GM23338 (cell line): ENCODE results near the gene GLS. TPM values are rescaled to one million over a fixed set of nuclear protein-coding genes. Genes with fewer than 3 reads are reported as not detected.
A peak's percentile ranks its signal among the peaks of the same experiment; 100 is the strongest.

ENCODE experiments used
- ATAC-seq: fragments of 200-7000 bp; cut with Tn5 transposase; 3 replicates; pipeline ENCODE4 v1.9.1; 2020
- DNase-seq: peaks from one replicate; pipeline ENCODE4 v3.0.0-alpha.2; 2015; ENCODE audit warnings: low spot score
- H2AFZ ChIP-seq: fragments of 200-600 bp; sonication (generic); 2 replicates; pipeline ENCODE4 v1.8.0; 2016; ENCODE audit warnings: antibody characterized with exemption, mild to moderate bottlenecking, moderate library complexity
- H3F3A ChIP-seq: fragments of 200-600 bp; sonication (generic); replicated peaks from 2 replicates; pipeline ENCODE4 v1.8.0; 2017; ENCODE audit warnings: antibody characterized with exemption, mixed run types, low read depth
- H3K27ac ChIP-seq: fragments of 200-600 bp; sonication (generic); 2 replicates; pipeline ENCODE4 v1.6.1; 2016; ENCODE audit warnings: low read depth
- H3K27me3 ChIP-seq: fragments of 200-600 bp; sonication (generic); 2 replicates; pipeline ENCODE4 v1.8.0; 2016; ENCODE audit warnings: mild to moderate bottlenecking, mixed run types, moderate library complexity; ENCODE audit not compliant: insufficient read depth
- H3K36me3 ChIP-seq: fragments of 200-600 bp; sonication (generic); 2 replicates; pipeline ENCODE4 v1.8.0; 2016; ENCODE audit warnings: mild to moderate bottlenecking; ENCODE audit not compliant: insufficient read depth
- H3K4me1 ChIP-seq: fragments of 200-600 bp; sonication (generic); 2 replicates; pipeline ENCODE4 v1.8.0; 2016; ENCODE audit warnings: mild to moderate bottlenecking, moderate library complexity; ENCODE audit not compliant: insufficient read depth
- H3K4me2 ChIP-seq: fragments of 200-600 bp; sonication (generic); 2 replicates; pipeline ENCODE4 v1.7.1; 2017; ENCODE audit warnings: mixed run types
- H3K4me3 ChIP-seq: fragments of 200-600 bp; sonication (generic); 2 replicates; pipeline ENCODE4 v1.6.1; 2016; ENCODE audit warnings: mixed run types
- H3K79me2 ChIP-seq: fragments of 200-600 bp; sonication (generic); replicated peaks from 2 replicates; pipeline ENCODE4 v1.8.0; 2017; ENCODE audit warnings: mild to moderate bottlenecking; ENCODE audit not compliant: insufficient read depth
- H3K9me2 ChIP-seq: fragments of 200-600 bp; sonication (generic); 2 replicates; pipeline ENCODE4 v1.8.0; 2017; ENCODE audit not compliant: insufficient read depth
- H4K20me1 ChIP-seq: fragments of 200-600 bp; sonication (generic); replicated peaks from 2 replicates; pipeline ENCODE4 v1.8.0; 2017; ENCODE audit warnings: mild to moderate bottlenecking; ENCODE audit not compliant: insufficient read depth
- H3K27ac Mint-ChIP-seq: 2 replicates; pipeline ENCODE4 v1.8.0; 2020; ENCODE audit warnings: inconsistent platforms, mild to moderate bottlenecking, moderate library complexity, mixed read lengths
- H3K27me3 Mint-ChIP-seq: 3 replicates; pipeline ENCODE4 v1.8.0; 2022; ENCODE audit warnings: low read depth, mild to moderate bottlenecking, moderate library complexity, mixed read lengths, inconsistent platforms; ENCODE audit not compliant: insufficient read depth, poor library complexity
- H3K36me3 Mint-ChIP-seq: 3 replicates; pipeline ENCODE4 v1.8.0; 2021; ENCODE audit warnings: low read depth, mild to moderate bottlenecking, inconsistent platforms, moderate library complexity, mixed read lengths
- H3K4me1 Mint-ChIP-seq: 3 replicates; pipeline ENCODE4 v1.8.0; 2020; ENCODE audit warnings: mild to moderate bottlenecking, inconsistent platforms, mixed read lengths
- H3K4me3 Mint-ChIP-seq: 3 replicates; pipeline ENCODE4 v1.8.0; 2021; ENCODE audit warnings: moderate library complexity, mild to moderate bottlenecking, inconsistent platforms, mixed read lengths
- H3K9me3 Mint-ChIP-seq: 3 replicates; pipeline ENCODE4 v1.8.0; 2020; ENCODE audit warnings: moderate library complexity, mild to moderate bottlenecking, inconsistent platforms, mixed read lengths
- EZH2 ChIP-seq: fragments of 200-600 bp; sonication (generic); IDR thresholded peaks from one replicate; pipeline ENCODE4 v1.8.0; 2017; ENCODE audit warnings: antibody characterized with exemption, mild to moderate bottlenecking, low read depth; ENCODE audit not compliant: unreplicated experiment
- EZH2phosphoT487 ChIP-seq: fragments of 200-600 bp; sonication (generic); IDR thresholded peaks from one replicate; pipeline ENCODE4 v1.8.1; 2018; ENCODE audit warnings: antibody characterized with exemption; ENCODE audit not compliant: unreplicated experiment
- NANOG ChIP-seq: IDR thresholded peaks from 2 replicates; pipeline ENCODE4 v1.6.1; 2016; ENCODE audit warnings: antibody characterized with exemption, borderline replicate concordance
- POLR2AphosphoS5 ChIP-seq: IDR thresholded peaks from 2 replicates; pipeline ENCODE4 v1.6.1; 2016; ENCODE audit warnings: antibody characterized with exemption, low read depth
- ZNF114 ChIP-seq: fragments of 250-450 bp; sonication (Bioruptor Pico); IDR thresholded peaks from 2 replicates; pipeline ENCODE4 v1.5.0; 2020; ENCODE audit warnings: mild to moderate bottlenecking, moderate library complexity
- ZNF331 ChIP-seq: fragments of 250-450 bp; sonication (Bioruptor Pico); IDR thresholded peaks from 2 replicates; pipeline ENCODE4 v1.5.0; 2020; ENCODE audit warnings: low read depth, mild to moderate bottlenecking, moderate library complexity
- polyA plus RNA-seq: library from polyadenylated mRNA; unstranded; fragments of >200 nt; fragmentation: Nextera tagmentation; extraction: Ambion mirVana; gene quantifications from 2 replicates; pipeline ENCODE4 v1.2.1, GENCODE V29; 2016
- total RNA-seq: library from RNA; depleted of rRNA; stranded (reverse); fragments of >200 nt; shearing (Covaris generic); gene quantifications from 2 replicates; pipeline ENCODE4 v1.2.3, GENCODE V29; 2014
- TF ChIP-seq, protein P1 (sequence below): fragments of 250-450 bp; sonication (Bioruptor Pico); IDR thresholded peaks from 2 replicates; pipeline ENCODE4 v1.5.0; 2020; ENCODE audit warnings: mild to moderate bottlenecking, moderate library complexity
- TF ChIP-seq, protein P2 (sequence below): IDR thresholded peaks from 2 replicates; pipeline ENCODE4 v1.6.1; 2016; ENCODE audit warnings: antibody characterized with exemption

The GLS gene
- total and polyA plus RNA-seq, 2 experiments from 2014 or later, result 38.1 to 172 TPM

DNA sequence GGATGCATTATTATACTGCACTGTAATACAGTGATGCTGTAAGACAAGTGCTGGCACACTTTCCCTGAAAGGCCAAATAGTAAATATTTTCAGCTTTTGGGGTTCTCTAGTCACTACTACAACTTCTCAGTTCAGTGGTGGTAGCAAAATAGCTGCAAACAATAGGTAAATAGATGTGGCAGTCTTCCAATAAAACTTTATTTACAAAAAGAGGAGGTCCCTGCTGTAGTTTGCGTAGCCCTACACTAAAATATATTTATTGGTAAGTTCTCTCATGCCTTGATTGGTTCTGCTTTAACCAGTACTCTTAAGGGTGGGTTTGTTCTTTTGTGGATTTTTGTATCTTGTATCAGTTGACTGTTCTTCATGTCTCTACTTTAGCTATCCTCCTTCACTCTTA is 7.8 kb downstream of the GLS start:
- Histone ChIP-seq H3K9me2 (no peaks in the 10 kb centered on the region), H3K4me3 (no peak overlapping the region), H2AFZ (no peak overlapping the region), H3K27me3 (no peaks in the 10 kb centered on the region), H3K4me2 (peak overlapping the region; percentile 25), H3K27ac (0 out of 2 replicates have a peak overlapping the region, but pooled peaks have one; percentile 5), H3K36me3 (no peaks in the 10 kb centered on the region), H3K4me1 (peaks cover 49% of the 10 kb centered on the region), H4K20me1 (peaks cover 9% of the 10 kb centered on the region), H3K79me2 (peaks cover 99% of the 10 kb centered on the region), H3F3A (no peaks in the 10 kb centered on the region)
- no peaks in the 10 kb centered on the region for H3K27me3 Mint-ChIP-seq
- H3K36me3 Mint-ChIP-seq, result peaks cover 17% of the 10 kb centered on the region
- ATAC-seq (no peak), DNase-seq (no peak)
- H3K27ac Mint-ChIP-seq, result 0 out of 2 replicates have a peak overlapping the region, but pooled peaks have one; percentile 20
- H3K4me1 Mint-ChIP-seq, result peaks cover 47% of the 10 kb centered on the region
- H3K9me3 Mint-ChIP-seq, result no peaks in the 10 kb centered on the region
- peak overlapping the region; percentile 9; the same call in 1 of the 3 replicates for H3K4me3 Mint-ChIP-seq
- no peak for TF ChIP-seq ZNF331 (CRISPR knock-in tag)
- no peak for TF ChIP-seq EZH2phosphoT487
- TF ChIP-seq, protein P1, sequence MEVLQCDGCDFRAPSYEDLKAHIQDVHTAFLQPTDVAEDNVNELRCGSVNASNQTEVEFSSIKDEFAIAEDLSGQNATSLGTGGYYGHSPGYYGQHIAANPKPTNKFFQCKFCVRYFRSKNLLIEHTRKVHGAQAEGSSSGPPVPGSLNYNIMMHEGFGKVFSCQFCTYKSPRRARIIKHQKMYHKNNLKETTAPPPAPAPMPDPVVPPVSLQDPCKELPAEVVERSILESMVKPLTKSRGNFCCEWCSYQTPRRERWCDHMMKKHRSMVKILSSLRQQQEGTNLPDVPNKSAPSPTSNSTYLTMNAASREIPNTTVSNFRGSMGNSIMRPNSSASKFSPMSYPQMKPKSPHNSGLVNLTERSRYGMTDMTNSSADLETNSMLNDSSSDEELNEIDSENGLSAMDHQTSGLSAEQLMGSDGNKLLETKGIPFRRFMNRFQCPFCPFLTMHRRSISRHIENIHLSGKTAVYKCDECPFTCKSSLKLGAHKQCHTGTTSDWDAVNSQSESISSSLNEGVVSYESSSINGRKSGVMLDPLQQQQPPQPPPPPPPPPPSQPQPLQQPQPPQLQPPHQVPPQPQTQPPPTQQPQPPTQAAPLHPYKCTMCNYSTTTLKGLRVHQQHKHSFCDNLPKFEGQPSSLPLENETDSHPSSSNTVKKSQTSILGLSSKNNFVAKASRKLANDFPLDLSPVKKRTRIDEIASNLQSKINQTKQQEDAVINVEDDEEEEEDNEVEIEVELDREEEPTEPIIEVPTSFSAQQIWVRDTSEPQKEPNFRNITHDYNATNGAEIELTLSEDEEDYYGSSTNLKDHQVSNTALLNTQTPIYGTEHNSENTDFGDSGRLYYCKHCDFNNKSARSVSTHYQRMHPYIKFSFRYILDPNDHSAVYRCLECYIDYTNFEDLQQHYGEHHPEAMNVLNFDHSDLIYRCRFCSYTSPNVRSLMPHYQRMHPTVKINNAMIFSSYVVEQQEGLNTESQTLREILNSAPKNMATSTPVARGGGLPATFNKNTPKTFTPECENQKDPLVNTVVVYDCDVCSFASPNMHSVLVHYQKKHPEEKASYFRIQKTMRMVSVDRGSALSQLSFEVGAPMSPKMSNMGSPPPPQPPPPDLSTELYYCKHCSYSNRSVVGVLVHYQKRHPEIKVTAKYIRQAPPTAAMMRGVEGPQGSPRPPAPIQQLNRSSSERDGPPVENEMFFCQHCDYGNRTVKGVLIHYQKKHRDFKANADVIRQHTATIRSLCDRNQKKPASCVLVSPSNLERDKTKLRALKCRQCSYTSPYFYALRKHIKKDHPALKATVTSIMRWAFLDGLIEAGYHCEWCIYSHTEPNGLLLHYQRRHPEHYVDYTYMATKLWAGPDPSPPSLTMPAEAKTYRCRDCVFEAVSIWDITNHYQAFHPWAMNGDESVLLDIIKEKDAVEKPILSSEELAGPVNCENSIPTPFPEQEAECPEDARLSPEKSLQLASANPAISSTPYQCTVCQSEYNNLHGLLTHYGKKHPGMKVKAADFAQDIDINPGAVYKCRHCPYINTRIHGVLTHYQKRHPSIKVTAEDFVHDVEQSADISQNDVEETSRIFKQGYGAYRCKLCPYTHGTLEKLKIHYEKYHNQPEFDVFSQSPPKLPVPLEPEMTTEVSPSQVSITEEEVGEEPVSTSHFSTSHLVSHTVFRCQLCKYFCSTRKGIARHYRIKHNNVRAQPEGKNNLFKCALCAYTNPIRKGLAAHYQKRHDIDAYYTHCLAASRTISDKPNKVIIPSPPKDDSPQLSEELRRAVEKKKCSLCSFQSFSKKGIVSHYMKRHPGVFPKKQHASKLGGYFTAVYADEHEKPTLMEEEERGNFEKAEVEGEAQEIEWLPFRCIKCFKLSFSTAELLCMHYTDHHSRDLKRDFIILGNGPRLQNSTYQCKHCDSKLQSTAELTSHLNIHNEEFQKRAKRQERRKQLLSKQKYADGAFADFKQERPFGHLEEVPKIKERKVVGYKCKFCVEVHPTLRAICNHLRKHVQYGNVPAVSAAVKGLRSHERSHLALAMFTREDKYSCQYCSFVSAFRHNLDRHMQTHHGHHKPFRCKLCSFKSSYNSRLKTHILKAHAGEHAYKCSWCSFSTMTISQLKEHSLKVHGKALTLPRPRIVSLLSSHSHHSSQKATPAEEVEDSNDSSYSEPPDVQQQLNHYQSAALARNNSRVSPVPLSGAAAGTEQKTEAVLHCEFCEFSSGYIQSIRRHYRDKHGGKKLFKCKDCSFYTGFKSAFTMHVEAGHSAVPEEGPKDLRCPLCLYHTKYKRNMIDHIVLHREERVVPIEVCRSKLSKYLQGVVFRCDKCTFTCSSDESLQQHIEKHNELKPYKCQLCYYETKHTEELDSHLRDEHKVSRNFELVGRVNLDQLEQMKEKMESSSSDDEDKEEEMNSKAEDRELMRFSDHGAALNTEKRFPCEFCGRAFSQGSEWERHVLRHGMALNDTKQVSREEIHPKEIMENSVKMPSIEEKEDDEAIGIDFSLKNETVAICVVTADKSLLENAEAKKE (CRISPR knock-in tag), result no peak
- no peak for TF ChIP-seq ZNF114
- TF ChIP-seq EZH2, result no peak
- TF ChIP-seq, protein P2, sequence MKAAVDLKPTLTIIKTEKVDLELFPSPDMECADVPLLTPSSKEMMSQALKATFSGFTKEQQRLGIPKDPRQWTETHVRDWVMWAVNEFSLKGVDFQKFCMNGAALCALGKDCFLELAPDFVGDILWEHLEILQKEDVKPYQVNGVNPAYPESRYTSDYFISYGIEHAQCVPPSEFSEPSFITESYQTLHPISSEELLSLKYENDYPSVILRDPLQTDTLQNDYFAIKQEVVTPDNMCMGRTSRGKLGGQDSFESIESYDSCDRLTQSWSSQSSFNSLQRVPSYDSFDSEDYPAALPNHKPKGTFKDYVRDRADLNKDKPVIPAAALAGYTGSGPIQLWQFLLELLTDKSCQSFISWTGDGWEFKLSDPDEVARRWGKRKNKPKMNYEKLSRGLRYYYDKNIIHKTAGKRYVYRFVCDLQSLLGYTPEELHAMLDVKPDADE, result no peak
- TF ChIP-seq POLR2AphosphoS5, result no peak
- no peak for TF ChIP-seq NANOG
